ENCODE measurements around the gene MMEL1. TPM values are rescaled to one million over a fixed set of nuclear protein-coding genes. Genes with fewer than 3 reads are reported as not detected.

The MMEL1 gene
- total and polyA plus RNA-seq, 2 of the 13 experiments (the other 11 are each of a cell fraction or from before 2014, with no cell fraction given), result 0.48 TPM; not detected in 1

DNA sequence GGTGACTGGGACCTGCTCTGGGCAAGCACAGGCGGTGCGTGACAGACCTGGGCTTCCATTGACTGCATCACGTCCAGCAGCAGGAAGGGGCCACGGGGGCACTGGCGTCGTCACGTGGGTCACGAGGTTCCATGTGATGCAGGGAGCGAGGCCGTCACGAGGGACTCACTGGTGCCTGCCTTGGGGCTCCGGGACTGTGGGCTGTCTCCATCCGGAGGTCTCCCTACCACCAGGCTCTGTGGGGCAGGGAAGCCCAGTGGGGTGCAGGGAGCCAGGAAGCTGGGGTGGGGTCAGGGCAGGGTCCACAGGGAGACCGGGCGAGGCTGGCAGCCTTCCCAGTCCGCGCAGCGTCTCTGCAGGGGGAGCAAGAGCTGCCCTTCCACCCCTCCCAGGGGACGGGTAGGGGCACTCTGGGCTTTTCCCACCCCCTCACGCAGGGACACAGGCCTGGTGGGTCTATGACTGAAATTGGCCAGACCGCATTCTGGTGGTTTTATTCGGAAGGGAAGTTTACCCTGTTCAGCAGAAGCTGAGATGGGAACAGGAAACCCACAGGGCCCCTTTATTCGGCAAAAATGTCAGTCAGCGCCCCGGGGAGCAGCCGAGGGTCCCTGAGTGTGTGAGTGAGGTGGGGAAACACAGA, 77.1 kb downstream of the MMEL1 start (continued):
- no peak for TF ChIP-seq ZNF567 (CRISPR knock-in tag; IDR thresholded peaks at IDR 0.05; ENCODE audit: borderline replicate concordance)
- TF ChIP-seq, protein P1, sequence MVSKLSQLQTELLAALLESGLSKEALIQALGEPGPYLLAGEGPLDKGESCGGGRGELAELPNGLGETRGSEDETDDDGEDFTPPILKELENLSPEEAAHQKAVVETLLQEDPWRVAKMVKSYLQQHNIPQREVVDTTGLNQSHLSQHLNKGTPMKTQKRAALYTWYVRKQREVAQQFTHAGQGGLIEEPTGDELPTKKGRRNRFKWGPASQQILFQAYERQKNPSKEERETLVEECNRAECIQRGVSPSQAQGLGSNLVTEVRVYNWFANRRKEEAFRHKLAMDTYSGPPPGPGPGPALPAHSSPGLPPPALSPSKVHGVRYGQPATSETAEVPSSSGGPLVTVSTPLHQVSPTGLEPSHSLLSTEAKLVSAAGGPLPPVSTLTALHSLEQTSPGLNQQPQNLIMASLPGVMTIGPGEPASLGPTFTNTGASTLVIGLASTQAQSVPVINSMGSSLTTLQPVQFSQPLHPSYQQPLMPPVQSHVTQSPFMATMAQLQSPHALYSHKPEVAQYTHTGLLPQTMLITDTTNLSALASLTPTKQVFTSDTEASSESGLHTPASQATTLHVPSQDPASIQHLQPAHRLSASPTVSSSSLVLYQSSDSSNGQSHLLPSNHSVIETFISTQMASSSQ (IDR thresholded peaks at IDR 0.05; ENCODE audit: low read depth), result no peak
- TF ChIP-seq, protein P1 (CRISPR knock-in tag; IDR thresholded peaks at IDR 0.05; ENCODE audit: borderline replicate concordance), result no peak
- TF ChIP-seq ZNF577 (CRISPR knock-in tag; IDR thresholded peaks at IDR 0.05; ENCODE audit: borderline replicate concordance, low read depth), result no peak
- no peak for TF ChIP-seq ZNF629 (CRISPR knock-in tag; conservative IDR thresholded peaks at IDR 0.05)
- TF ChIP-seq ATRX (CRISPR knock-in tag; IDR thresholded peaks at IDR 0.05; ENCODE audit: borderline replicate concordance), result no peak
- TF ChIP-seq, protein P2, sequence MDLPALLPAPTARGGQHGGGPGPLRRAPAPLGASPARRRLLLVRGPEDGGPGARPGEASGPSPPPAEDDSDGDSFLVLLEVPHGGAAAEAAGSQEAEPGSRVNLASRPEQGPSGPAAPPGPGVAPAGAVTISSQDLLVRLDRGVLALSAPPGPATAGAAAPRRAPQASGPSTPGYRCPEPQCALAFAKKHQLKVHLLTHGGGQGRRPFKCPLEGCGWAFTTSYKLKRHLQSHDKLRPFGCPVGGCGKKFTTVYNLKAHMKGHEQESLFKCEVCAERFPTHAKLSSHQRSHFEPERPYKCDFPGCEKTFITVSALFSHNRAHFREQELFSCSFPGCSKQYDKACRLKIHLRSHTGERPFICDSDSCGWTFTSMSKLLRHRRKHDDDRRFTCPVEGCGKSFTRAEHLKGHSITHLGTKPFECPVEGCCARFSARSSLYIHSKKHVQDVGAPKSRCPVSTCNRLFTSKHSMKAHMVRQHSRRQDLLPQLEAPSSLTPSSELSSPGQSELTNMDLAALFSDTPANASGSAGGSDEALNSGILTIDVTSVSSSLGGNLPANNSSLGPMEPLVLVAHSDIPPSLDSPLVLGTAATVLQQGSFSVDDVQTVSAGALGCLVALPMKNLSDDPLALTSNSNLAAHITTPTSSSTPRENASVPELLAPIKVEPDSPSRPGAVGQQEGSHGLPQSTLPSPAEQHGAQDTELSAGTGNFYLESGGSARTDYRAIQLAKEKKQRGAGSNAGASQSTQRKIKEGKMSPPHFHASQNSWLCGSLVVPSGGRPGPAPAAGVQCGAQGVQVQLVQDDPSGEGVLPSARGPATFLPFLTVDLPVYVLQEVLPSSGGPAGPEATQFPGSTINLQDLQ (CRISPR knock-in tag; IDR thresholded peaks at IDR 0.05), result no peak
- TF ChIP-seq MIXL1 (CRISPR knock-in tag; IDR thresholded peaks at IDR 0.05), result no peak
- TF ChIP-seq KDM5A (IDR thresholded peaks at IDR 0.05; ENCODE audit: borderline replicate concordance, low read length), result no peak
- TF ChIP-seq NFE2L1 (CRISPR knock-in tag; IDR thresholded peaks at IDR 0.05; ENCODE audit: borderline replicate concordance), result no peak
- TF ChIP-seq MED8 (CRISPR knock-in tag; IDR thresholded peaks at IDR 0.05; ENCODE audit: insufficient replicate concordance), result no peak
- TF ChIP-seq POLR2AphosphoS5 (IDR thresholded peaks at IDR 0.05; ENCODE audit: low read depth, low read length), result peak; percentile 21; the same call in 1 of the 2 replicates
- no peak for TF ChIP-seq PHF5A (CRISPR knock-in tag; IDR thresholded peaks at IDR 0.05; ENCODE audit: low read depth, unreplicated experiment)
- TF ChIP-seq, protein P3, sequence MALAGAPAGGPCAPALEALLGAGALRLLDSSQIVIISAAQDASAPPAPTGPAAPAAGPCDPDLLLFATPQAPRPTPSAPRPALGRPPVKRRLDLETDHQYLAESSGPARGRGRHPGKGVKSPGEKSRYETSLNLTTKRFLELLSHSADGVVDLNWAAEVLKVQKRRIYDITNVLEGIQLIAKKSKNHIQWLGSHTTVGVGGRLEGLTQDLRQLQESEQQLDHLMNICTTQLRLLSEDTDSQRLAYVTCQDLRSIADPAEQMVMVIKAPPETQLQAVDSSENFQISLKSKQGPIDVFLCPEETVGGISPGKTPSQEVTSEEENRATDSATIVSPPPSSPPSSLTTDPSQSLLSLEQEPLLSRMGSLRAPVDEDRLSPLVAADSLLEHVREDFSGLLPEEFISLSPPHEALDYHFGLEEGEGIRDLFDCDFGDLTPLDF (CRISPR knock-in tag; IDR thresholded peaks at IDR 0.05), result no peak
- TF ChIP-seq HNRNPL (IDR thresholded peaks at IDR 0.05; ENCODE audit: low read depth, low read length), result peak; percentile 71; the same call in 1 of the 2 replicates
- TF ChIP-seq RNF2 (conservative IDR thresholded peaks at IDR 0.05; ENCODE audit: low read depth), result peak; percentile 88
- TF ChIP-seq ZMYM2 (CRISPR knock-in tag; IDR thresholded peaks at IDR 0.05), result no peak
- TF ChIP-seq PRPF4 (IDR thresholded peaks at IDR 0.05; ENCODE audit: low read depth, low read length, poor library complexity, severe bottlenecking), result no peak
- no peak; the same call in 1 of the 2 replicates for TF ChIP-seq ZNF143 (CRISPR knock-in tag; IDR thresholded peaks at IDR 0.05)
- peak; percentile 54; the same call in 1 of the 2 replicates for TF ChIP-seq TGIF2 (CRISPR knock-in tag; IDR thresholded peaks at IDR 0.05)
- TF ChIP-seq ZNF816 (CRISPR knock-in tag; IDR thresholded peaks at IDR 0.05; ENCODE audit: borderline replicate concordance), result no peak
- TF ChIP-seq, protein P4, sequence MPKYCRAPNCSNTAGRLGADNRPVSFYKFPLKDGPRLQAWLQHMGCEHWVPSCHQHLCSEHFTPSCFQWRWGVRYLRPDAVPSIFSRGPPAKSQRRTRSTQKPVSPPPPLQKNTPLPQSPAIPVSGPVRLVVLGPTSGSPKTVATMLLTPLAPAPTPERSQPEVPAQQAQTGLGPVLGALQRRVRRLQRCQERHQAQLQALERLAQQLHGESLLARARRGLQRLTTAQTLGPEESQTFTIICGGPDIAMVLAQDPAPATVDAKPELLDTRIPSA (CRISPR knock-in tag; IDR thresholded peaks at IDR 0.05; ENCODE audit: borderline replicate concordance), result no peak

Measured in HepG2 (cell line).